Prostate gland (tissue), 2 donors: ENCODE measurements around the gene GNGT2.

ENCODE experiments used
- CTCF ChIP-seq, 4 experiments: fragments of 200-600 bp in 2 of 4; fragments of 450-650 bp in 2 of 4; sonication (generic) in 2 of 4; IDR thresholded peaks; 1 replicate in 3 of 4; 2 replicates in 1 of 4; pipeline ENCODE4 v1.5.1; 2016 to 2019; ENCODE audit warnings: antibody characterized with exemption in 4 of 4, mild to moderate bottlenecking in 2 of 4, moderate library complexity in 2 of 4
- POLR2A ChIP-seq: fragments of 450-650 bp; IDR thresholded peaks from one replicate; pipeline ENCODE4 v1.6.1; 2016; ENCODE audit warnings: antibody characterized with exemption, mild to moderate bottlenecking
- POLR2AphosphoS5 ChIP-seq: sonication (generic); formaldehyde crosslinking; IDR thresholded peaks from one replicate; pipeline ENCODE4 v1.6.1; 2017; ENCODE audit warnings: antibody characterized with exemption

- TF ChIP-seq POLR2AphosphoS5 (no peak), CTCF (IDR thresholded peaks at IDR 0.05) (no peak), POLR2A (no peak)
Measured at GRCh38 chr17:49209061-49209571, 1.3 kb downstream of the GNGT2 start.
